Loucy (cell line): Measurements from ENCODE around the gene P2RY8.

Experiments
- CTCF ChIP-seq: fragments of 200-600 bp; sonication (generic); conservative IDR thresholded peaks from 2 replicates; pipeline ENCODE4 v1.5.1; 2014; ENCODE audit warnings: mild to moderate bottlenecking, antibody characterized with exemption, low read length
- EZH2phosphoT487 ChIP-seq: fragments of 200-600 bp; IDR thresholded peaks from 2 replicates; pipeline ENCODE4 v1.6.1; 2018; ENCODE audit warnings: antibody characterized with exemption, mild to moderate bottlenecking, moderate library complexity, borderline replicate concordance

GRCh38 chrX:1462596-1463251 is 74.3 kb downstream of the P2RY8 start:
- TF ChIP-seq CTCF, result no peak
- no peak for TF ChIP-seq EZH2phosphoT487
